GM12878 (cell line): ENCODE results near the gene CHRNG. TPM values are rescaled to one million over a fixed set of nuclear protein-coding genes. Genes with fewer than 3 reads are reported as not detected.

Source experiments
- ATAC-seq: fragments of 200-7000 bp; cut with Tn5 transposase; 3 replicates; pipeline ENCODE4 v1.9.1; 2020; ENCODE audit warnings: mild to moderate bottlenecking, moderate library complexity
- BruUV-seq: library from RNA; stranded (reverse); fragments of 400-500 nt; replicated peaks from 2 replicates; lab custom pipeline; 2021; lab: Mats Ljungman, UMichigan
- CTCF ChIA-PET: fragments of 300-600 bp; sonication (Branson Sonifier 250); formaldehyde crosslinking; extraction: SDS; loops from one replicate; lab custom pipeline; 2021; ENCODE audit warnings: inconsistent platforms; lab: Yijun Ruan, JAX
- POLR2A ChIA-PET: fragments of 350-600 bp; formaldehyde crosslinking; extraction: SDS; loops from one replicate; lab custom pipeline; 2021; ENCODE audit warnings: inconsistent platforms; lab: Charles Lee
- RAD21 ChIA-PET: fragments of 300-600 bp; sonication (Branson Sonifier 250); formaldehyde crosslinking; loops from one replicate; lab custom pipeline; 2023; ENCODE audit warnings: antibody characterized with exemption; ENCODE audit not compliant: unreplicated experiment; lab: Charles Lee
- SMC1A ChIA-PET: fragments of 300-600 bp; sonication (Branson Sonifier 250); formaldehyde crosslinking; loops from one replicate; lab custom pipeline; 2023; ENCODE audit not compliant: unreplicated experiment, uncharacterized antibody; lab: Charles Lee
- DNase-seq: peaks from one replicate; pipeline ENCODE4 v3.0.0-alpha.2; 2011; ENCODE audit warnings: low read depth, low spot score
- FAIRE-seq: peaks from 3 replicates; lab custom pipeline; 2011; peaks lifted over from hg19 to GRCh38; lab: Jason Lieb, UNC
- H2AFZ ChIP-seq: 2 replicates; pipeline ENCODE4 v1.6.0; 2011; ENCODE audit warnings: low read depth, low read length, control low read depth; ENCODE audit not compliant: control insufficient read depth
- H3K27ac ChIP-seq: 2 replicates; pipeline ENCODE4 v1.5.1; 2011; ENCODE audit warnings: control low read depth; ENCODE audit not compliant: control insufficient read depth, insufficient read depth
- H3K27me3 ChIP-seq, 2 experiments: replicated peaks in 1 of 2; 2 replicates each; pipeline versions ENCODE4 v1.6.0 to v1.6.1; 2011; ENCODE audit warnings: low read length in 1 of 2; ENCODE audit not compliant: control insufficient read depth in 2 of 2, insufficient read depth in 2 of 2
- H3K36me3 ChIP-seq, 2 experiments: 2 replicates each; pipeline ENCODE4 v1.5.1; 2011; ENCODE audit warnings: low read length in 1 of 2; ENCODE audit not compliant: control insufficient read depth in 2 of 2, insufficient read depth in 2 of 2
- H3K4me1 ChIP-seq: 2 replicates; pipeline ENCODE4 v1.6.1; 2011; ENCODE audit warnings: mild to moderate bottlenecking, low read length, moderate library complexity, mixed read lengths; ENCODE audit not compliant: control insufficient read depth, insufficient read depth
- H3K4me2 ChIP-seq: 2 replicates; pipeline ENCODE4 v1.6.0; 2011; ENCODE audit warnings: control low read depth; ENCODE audit not compliant: control insufficient read depth, insufficient read depth
- H3K4me3 ChIP-seq: fragments of 200-600 bp; sonication (generic); 2 replicates; pipeline ENCODE4 v1.5.1; 2016
- H3K79me2 ChIP-seq: 2 replicates; pipeline ENCODE4 v1.6.0; 2011; ENCODE audit warnings: low read length; ENCODE audit not compliant: control insufficient read depth, insufficient read depth
- H3K9ac ChIP-seq: 2 replicates; pipeline ENCODE4 v1.8.0; 2011; ENCODE audit warnings: low read length, control low read depth, mixed read lengths; ENCODE audit not compliant: control insufficient read depth, insufficient read depth
- H3K9me3 ChIP-seq: replicated peaks from 3 replicates; pipeline ENCODE4 v1.5.1; 2011; ENCODE audit warnings: mild to moderate bottlenecking, low read length; ENCODE audit not compliant: control insufficient read depth, insufficient read depth
- H4K20me1 ChIP-seq: 2 replicates; pipeline ENCODE4 v1.6.0; 2011; ENCODE audit not compliant: control insufficient read depth, insufficient read depth
- ATF2 ChIP-seq: IDR thresholded peaks from 2 replicates; pipeline ENCODE4 v1.6.1; 2012; ENCODE audit warnings: low read length, inconsistent platforms
- CEBPZ ChIP-seq: fragments of 150-350 bp; IDR thresholded peaks from 2 replicates; pipeline ENCODE4 v1.6.1; 2016; ENCODE audit warnings: low read depth, low read length
- CHD4 ChIP-seq: fragments of 200-600 bp; sonication (generic); IDR thresholded peaks from 2 replicates; pipeline ENCODE4 v1.6.1; 2016; ENCODE audit warnings: mild to moderate bottlenecking
- EGR1 ChIP-seq, 2 experiments: IDR thresholded peaks; 1 replicate in 1 of 2; 2 replicates in 1 of 2; pipeline ENCODE4 v1.6.1; 2011 to 2012; ENCODE audit warnings: low read depth in 2 of 2, low read length in 2 of 2, borderline replicate concordance in 1 of 2, mild to moderate bottlenecking in 1 of 2, moderate library complexity in 1 of 2
- NFIC ChIP-seq: IDR thresholded peaks from 2 replicates; pipeline ENCODE4 v1.6.1; 2012; ENCODE audit warnings: low read depth, mild to moderate bottlenecking, inconsistent platforms, low read length, moderate library complexity
- RCOR1 ChIP-seq: conservative IDR thresholded peaks from 2 replicates; pipeline ENCODE4 v1.6.1; 2012; ENCODE audit warnings: low read depth, low read length, improper control_type of control experiment
- SPI1 ChIP-seq: IDR thresholded peaks from 2 replicates; pipeline ENCODE4 v1.6.1; 2011; ENCODE audit warnings: low read depth, mild to moderate bottlenecking, low read length, moderate library complexity, borderline replicate concordance; ENCODE audit not compliant: insufficient read depth
- ZNF24 ChIP-seq: fragments of 450-650 bp; IDR thresholded peaks from 2 replicates; pipeline ENCODE4 v1.6.1; 2017; ENCODE audit warnings: antibody characterized with exemption, mild to moderate bottlenecking
- ZNF622 ChIP-seq: fragments of 450-650 bp; IDR thresholded peaks from 2 replicates; pipeline ENCODE4 v1.6.1; 2017; ENCODE audit warnings: mild to moderate bottlenecking, inconsistent platforms
- WGBS: methylation state at CpG from one replicate; pipeline ENCODE4 v1.1.6; 2016; ENCODE audit warnings: low lambda C conversion rate; ENCODE audit not compliant: insufficient replicate concordance, insufficient coverage; ENCODE audit errors: missing lambda C conversion rate; 5-methylcytosine and 5-hydroxymethylcytosine counted together
- in situ Hi-C: fragments of 300-500 bp; cut with MboI; formaldehyde crosslinking; loops from 9 replicates; pipeline ENCODE4 v1.14.3; 2018; ENCODE audit warnings: mixed read lengths
- intact Hi-C: fragments of 100-400 bp; cut with micrococcal nuclease; formaldehyde crosslinking; loops from one replicate; pipeline ENCODE4 v1.14.2; 2022; ENCODE audit not compliant: unreplicated experiment
- polyA plus RNA-seq, 11 experiments: library from polyadenylated mRNA; depleted of rRNA in 4 of 11; unstranded in 6 of 11; stranded (reverse) in 5 of 11; fragments of >200 nt; fragmentation: Nextera tagmentation in 4 of 11; fragmentation: Illumina TruSeq in 1 of 11; extraction: Ambion mirVana in 4 of 11; extraction: Trizol in 1 of 11; gene quantifications; 1 replicate in 1 of 11; 2 replicates in 10 of 11; pipeline versions ENCODE4 v1.2.1 to v1.2.3, GENCODE V29; 2011 to 2016; ENCODE audit warnings: inconsistent platforms in 2 of 11, missing spikeins in 2 of 11, low read depth in 1 of 11
- total RNA-seq, 4 experiments: library from RNA; depleted of rRNA in 3 of 4; stranded (reverse); fragments of >200 nt in 3 of 4; fragmentation: Illumina TruSeq in 1 of 4; extraction: Trizol in 1 of 4; gene quantifications; 2 replicates each; pipeline versions ENCODE4 v1.2.1 to v1.2.3, GENCODE V29; 2013 to 2021
- TF ChIP-seq, protein P1 (sequence below): fragments of 450-650 bp; IDR thresholded peaks from 2 replicates; pipeline ENCODE4 v1.6.1; 2017; ENCODE audit warnings: mild to moderate bottlenecking
- TF ChIP-seq, protein P2 (sequence below): IDR thresholded peaks from 2 replicates; pipeline ENCODE4 v1.6.1; 2012; ENCODE audit warnings: low read depth, low read length, improper control_type of control experiment

CHRNG gene
- total and polyA plus RNA-seq, 10 of the 15 experiments (the other 5 are each of a cell fraction or from before 2014, with no cell fraction given): 0.17 TPM; not detected in 9

DNA sequence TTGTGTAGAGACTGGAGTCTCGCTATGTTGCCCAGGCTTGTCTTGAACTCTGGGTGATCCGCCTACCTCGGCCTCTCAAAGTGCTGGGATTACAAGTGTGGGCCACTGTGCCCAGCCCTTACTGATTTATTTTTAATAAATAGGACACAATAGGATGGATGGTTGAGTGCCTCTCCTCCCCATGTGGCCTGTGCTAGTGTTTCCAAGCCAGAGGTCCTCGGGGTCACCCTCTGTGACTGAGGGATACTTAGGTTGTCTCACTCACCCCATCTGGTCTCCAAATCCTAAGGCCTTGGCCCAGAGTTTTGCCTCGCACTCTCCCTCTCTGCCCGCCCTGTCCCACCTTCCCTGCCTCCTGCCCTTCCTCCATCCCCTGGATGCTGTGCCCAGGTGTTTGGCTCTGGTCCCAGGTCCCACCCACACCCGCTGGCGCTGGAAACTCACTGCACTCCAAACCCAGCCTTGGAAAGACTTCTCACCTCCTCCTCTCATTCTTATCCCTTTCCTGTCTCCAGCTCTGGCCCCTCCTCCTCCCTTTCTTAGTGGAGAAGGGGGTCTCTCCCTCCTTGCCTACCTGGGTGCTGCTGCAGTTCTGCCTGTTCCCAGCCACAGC, 47.1 kb upstream of the CHRNG start:
- Histone ChIP-seq H4K20me1 (no peaks in the 10 kb centered on the region), H3K9me3 (no peaks in the 10 kb centered on the region), H3K4me2 (no peak overlapping the region), H3K36me3 (no peaks in the 10 kb centered on the region), H3K4me3 (no peak overlapping the region), H3K9ac (no peak overlapping the region), H3K27me3 (peaks cover 0 to 12% of the 10 kb centered on the region in 2 experiments; a peak in 3 of 4 replicates), H3K4me1 (no peaks in the 10 kb centered on the region), H3K27ac (no peak overlapping the region), H3K79me2 (no peaks in the 10 kb centered on the region), H2AFZ (no peak overlapping the region)
- POLR2A ChIA-PET: no interaction called here
- ATAC-seq: no peak
- FAIRE-seq: no peak
- BruUV-seq: no TSS peak
- RAD21 ChIA-PET: no interaction called here
- 34% methylated on average over 8 of the region's 8 CpGs for WGBS
- CTCF ChIA-PET: no interaction called here
- in situ Hi-C loops (no loop called here), intact Hi-C loops (no loop called here)
- DNase-seq: no peak
- TF ChIP-seq, protein P1, sequence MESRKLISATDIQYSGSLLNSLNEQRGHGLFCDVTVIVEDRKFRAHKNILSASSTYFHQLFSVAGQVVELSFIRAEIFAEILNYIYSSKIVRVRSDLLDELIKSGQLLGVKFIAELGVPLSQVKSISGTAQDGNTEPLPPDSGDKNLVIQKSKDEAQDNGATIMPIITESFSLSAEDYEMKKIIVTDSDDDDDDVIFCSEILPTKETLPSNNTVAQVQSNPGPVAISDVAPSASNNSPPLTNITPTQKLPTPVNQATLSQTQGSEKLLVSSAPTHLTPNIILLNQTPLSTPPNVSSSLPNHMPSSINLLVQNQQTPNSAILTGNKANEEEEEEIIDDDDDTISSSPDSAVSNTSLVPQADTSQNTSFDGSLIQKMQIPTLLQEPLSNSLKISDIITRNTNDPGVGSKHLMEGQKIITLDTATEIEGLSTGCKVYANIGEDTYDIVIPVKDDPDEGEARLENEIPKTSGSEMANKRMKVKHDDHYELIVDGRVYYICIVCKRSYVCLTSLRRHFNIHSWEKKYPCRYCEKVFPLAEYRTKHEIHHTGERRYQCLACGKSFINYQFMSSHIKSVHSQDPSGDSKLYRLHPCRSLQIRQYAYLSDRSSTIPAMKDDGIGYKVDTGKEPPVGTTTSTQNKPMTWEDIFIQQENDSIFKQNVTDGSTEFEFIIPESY: no peak
- TF ChIP-seq RCOR1 (no peak), ZNF622 (no peak), EGR1 (IDR thresholded peaks at IDR 0.05; ENCODE audit: borderline replicate concordance in 1 of 2, low read depth in 2 of 2, low read length in 2 of 2) (no peak), CHD4 (no peak), SPI1 (no peak), ZNF24 (no peak), ATF2 (no peak), NFIC (no peak), CEBPZ (no peak)
- TF ChIP-seq, protein P2, sequence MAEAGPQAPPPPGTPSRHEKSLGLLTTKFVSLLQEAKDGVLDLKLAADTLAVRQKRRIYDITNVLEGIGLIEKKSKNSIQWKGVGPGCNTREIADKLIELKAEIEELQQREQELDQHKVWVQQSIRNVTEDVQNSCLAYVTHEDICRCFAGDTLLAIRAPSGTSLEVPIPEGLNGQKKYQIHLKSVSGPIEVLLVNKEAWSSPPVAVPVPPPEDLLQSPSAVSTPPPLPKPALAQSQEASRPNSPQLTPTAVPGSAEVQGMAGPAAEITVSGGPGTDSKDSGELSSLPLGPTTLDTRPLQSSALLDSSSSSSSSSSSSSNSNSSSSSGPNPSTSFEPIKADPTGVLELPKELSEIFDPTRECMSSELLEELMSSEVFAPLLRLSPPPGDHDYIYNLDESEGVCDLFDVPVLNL: no peak
- SMC1A ChIA-PET: no interaction called here
